ENCODE measurements around the gene NAALADL2. TPM values are rescaled to one million over a fixed set of nuclear protein-coding genes. Genes with fewer than 3 reads are reported as not detected.
"Not testable (repeated sequence)": the region's sequence is repeated elsewhere in the genome, so short reads cannot be mapped to it uniquely, and the experiment has no call there.

Gene NAALADL2
- total RNA-seq, 1 experiment from 2014 or later = 0.63 TPM

DNA sequence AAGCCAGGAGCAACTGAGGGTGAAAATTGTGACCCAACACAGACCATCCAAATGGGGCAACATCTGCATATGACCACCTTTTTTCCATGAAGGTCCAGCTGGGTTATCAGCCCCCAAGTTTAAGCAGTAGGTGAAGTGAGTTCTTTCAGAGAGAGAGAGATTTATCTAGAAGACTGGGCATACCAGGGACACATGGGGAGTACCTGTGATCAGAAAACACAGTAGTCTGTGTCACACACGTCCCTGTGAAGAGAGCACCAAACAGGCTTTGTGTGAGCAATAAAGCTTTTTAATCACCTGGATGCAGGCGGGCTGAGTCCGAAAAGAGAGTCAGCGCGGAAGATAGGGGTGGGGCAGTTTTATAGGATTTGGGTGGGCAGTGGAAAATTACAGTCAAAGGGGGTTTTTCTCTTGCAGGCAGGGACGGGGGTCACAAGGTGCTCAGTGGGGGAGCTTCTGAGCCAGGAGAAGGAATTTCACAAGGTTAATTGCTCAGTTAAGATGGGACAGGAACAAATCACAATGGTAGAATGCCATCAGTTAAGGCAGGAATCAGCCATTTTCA, 966.0 kb downstream of the NAALADL2 start:
- DNase-seq (ENCODE audit: low read depth) = not testable (repeated sequence)

DNA sequence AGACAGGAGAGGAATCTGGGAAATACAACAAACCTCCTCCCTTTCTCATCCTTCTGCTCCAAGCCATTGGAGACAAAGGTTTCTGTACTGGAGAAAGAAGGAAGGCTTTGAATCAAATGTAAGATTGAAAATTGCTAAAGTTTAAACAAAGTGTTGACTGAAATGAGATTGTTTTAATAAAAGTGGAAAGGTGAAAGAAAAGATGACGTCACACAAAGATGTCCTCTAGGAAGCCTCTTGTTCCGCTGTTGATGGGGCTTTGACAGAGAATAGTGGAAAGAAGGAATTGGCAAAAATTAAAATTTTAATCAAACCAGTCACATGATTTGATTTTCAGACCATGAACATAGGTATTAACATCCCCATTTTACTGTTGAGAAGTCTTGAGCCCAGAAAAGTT, 967.6 kb downstream of the NAALADL2 start:
- no peak for DNase-seq (ENCODE audit: low read depth)

DNA sequence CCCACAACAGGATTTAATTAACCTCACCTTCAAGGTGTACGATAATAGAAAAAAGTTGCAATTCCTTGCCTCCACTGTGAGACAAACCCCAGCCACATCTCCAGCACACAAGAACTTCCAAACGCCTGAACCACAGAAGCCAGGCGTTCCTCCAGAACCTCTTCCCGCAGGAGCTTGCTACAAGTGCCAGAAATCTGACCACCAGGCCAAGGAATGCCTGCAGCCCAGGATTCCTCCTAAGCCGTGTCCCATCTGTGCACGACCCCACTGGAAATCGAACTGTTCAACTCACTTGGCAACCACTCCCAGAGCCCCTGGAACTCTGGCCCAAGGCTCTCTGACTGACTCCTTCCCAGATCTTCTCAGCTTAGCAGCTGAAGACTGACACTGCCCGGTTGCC, 970.7 kb downstream of the NAALADL2 start:
- DNase-seq (ENCODE audit: low read depth) = not testable (repeated sequence)

DNA sequence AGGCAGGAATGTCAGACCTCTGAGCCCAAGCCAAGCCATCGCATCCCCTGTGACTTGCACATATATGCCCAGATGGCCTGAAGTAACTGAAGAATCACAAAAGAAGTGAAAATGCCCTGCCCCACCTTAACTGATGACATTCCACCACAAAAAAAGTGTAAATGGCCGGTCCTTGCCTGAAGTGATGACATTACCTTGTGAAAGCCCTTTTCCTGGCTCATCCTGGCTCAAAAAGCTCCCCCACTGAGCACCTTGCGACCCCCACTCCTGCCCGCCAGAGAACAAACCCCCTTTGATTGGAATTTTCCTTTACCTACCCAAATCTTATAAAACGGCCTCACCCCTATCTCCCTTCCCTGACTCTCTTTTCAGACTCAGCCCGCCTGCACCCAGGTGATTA, 976.6 kb downstream of the NAALADL2 start:
- not testable (repeated sequence) for DNase-seq (ENCODE audit: low read depth)

DNA sequence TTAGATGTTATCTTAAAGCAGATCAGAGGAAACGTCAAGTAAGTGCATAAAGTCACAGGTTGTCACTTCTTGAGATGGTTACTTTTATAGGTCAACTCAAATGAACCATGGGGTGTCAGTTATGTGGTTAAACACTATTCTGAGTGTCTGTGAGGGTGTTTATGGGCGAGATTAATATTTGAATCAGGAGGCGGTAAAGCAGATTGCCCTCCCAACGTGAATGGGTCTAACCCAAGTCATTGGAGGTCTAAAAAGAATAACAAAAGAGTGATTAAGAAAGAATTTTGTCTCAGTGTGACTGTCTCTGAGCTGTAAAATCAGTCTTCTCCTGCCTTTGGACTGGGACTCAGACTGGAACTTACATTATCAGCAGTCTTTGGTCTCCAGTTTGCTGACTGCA, 977.5 kb downstream of the NAALADL2 start:
- DNase-seq (ENCODE audit: low read depth) = no peak

DNA sequence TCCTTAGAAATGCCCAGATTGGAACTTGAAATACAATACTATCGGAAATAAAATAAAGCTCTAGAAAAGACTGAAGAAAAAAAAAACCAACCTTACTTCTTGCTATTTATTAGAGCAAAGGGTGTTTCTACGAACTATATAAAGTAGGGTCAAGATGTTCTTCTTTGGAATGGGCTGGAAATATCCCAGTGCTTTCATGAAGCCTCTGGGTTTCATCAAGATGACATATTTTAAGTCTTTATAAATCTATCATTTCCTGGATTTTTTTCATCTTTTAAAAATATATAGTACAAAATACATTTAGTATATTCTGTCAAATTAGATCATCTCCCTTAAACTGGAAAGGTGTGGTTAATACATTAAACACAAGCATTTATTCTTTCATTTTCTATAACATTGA, 978.8 kb downstream of the NAALADL2 start:
- DNase-seq (ENCODE audit: low read depth) = no peak

DNA sequence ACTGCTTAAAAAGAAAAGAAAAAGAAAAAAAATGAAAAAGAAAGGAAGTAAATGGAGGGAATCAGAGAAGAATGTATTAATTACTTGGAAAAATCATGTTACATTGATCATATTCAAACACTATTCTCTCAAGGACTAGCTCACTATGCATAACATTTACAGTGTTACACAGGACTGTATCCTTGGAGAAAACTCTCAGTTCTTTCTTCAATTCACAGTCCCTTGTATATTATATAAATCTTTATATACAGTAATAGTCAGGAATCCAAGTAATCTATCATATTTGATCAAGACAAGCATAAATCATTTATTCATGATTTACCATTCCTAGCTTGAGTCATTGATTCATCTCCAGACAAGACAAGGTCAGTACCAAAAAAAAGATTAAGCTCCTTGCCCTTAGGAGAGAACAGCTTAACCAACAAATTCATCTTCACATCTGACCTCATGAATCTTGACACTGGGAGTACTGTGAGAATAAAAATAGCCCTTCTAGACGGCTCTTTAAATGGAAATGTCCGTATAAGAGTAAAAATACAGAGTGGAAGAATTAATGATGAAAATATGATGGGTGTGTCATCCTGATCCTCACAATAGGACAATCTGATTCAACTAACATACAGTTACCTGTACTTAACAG, 980.4 kb downstream of the NAALADL2 start:
- DNase-seq (ENCODE audit: low read depth) = no peak

DNA sequence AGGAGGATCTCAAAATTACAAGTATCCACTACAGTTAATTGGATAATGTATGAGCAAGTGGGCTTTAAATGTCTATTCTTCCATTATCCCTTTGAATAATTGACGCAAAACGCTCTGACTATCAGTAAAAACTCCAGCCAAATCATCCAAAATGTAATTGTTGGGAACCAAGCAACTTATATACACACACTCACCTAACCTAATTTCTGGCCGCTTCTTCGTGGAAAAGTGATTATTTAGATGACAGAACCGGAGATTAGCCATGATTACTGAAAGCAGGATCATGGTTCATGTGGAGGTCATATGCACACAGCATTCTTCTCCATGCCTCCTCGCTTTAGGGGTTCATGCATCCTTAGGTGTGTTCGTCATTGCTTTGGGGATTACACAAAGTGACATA, 992.4 kb downstream of the NAALADL2 start:
- no peak for DNase-seq (ENCODE audit: low read depth)

DNA sequence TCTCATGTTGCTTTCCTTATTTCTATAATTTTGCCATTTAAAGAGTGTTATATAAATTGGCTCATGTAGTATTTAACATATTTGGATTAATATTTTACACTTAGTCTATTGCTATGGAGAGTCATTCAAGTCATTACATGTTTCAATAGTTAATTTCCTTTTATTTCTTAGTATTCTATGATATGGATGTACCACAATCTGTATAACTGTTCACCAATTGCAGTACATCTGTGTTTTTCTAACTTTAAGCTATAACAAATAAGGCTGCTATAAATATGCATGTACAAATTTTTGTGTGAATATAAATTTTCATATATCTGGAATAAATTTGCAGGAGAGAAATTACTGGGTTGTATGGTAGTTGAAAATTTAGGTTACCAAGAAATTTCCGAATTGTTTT, 993.4 kb downstream of the NAALADL2 start:
- no peak for DNase-seq (ENCODE audit: low read depth)

DNA sequence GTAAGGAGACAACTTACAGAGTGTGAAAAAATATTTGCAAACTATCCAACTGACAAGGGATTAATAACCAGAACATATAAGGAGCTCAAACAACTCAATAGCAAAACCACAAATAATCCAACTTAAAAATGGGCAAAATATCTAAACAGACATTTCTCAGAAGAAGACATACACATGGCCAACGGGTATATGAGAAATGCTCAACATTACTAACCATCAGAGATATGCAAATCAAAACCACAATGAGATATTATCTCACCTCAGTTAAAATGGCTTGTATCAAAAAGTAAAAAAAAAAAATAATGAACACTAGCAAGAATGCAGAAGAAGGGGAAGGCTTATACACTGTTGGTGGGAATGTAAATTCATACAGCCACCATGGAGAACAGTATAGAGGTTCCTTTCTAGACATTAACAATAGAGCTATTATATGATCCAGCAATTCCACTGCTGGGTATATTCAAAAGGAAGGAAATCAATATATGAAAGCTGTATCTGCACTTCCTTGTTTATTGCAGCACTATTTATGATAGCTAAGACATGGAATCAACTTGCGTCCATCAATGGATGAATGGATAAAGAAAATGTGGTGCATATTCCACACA, 998.6 kb downstream of the NAALADL2 start:
- no peak for DNase-seq (ENCODE audit: low read depth)

Small RNAs within 50 kb of the gene (small RNA-seq; reads per million reads assigned to genes)
- gene MIR4789 (not detected), gene RNU4-91P (not detected), gene RNU6-1233P (not detected), gene RNU6-1317P (not detected)

All from HT1080 (cell line).